Right hindlimb (tissue), 1 donor: ENCODE results near the gene RFC1.
"Not testable (repeated sequence)": the region's sequence is repeated elsewhere in the genome, so short reads cannot be mapped to it uniquely, and the experiment has no call there.

Source experiments
- DNase-seq: peaks from one replicate; pipeline ENCODE4 v3.0.0-alpha.2; 2018

Gene RFC1

GRCh38 chr4:39303871-39304270 is 62.3 kb downstream of the RFC1 start:
- DNase-seq: no peak

DNA sequence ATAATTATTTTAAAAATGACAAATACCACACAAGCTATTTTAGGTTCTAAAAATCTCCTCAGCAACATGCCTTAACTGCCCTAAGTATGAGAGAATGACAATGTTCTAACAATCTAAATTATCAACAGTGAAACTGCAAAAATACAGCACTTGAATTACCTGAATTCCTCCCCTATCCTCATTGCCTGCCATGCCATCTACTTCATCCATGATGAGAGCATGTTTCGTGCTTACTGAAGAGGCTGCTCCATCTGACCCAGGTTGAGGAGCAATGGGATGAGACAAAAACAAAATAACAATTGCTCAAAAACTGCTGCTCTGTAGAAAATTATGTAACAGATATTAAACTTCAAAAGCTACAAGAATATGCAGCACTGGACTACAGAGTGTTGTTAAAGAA is 63.3 kb downstream of the RFC1 start:
- no peak for DNase-seq

GRCh38 chr4:39295784-39296183 is 70.4 kb downstream of the RFC1 start:
- no peak for DNase-seq

DNA sequence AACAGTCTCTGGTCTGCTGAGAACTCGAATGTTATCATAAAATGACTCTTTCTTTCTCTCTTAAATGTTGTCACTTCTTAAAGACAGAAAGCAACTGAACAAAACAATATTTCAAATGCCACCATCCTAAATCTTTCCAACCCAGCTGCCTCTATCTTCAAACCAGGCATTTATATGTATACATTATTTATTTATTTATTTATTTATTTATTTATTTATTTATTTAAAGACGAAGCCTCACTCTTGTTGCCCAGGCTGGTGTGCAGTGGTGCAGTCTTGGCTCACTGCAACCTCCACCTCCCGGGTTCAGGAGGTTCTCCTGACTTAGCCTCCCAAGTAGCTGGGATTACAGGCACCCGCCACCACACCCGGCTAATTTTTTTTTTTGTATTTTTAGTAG is 73.7 kb downstream of the RFC1 start:
- not testable (repeated sequence) for DNase-seq

- DNase-seq: no peak
Observed at GRCh38 chr4:39291686-39292085, 74.5 kb downstream of the RFC1 start.

DNA sequence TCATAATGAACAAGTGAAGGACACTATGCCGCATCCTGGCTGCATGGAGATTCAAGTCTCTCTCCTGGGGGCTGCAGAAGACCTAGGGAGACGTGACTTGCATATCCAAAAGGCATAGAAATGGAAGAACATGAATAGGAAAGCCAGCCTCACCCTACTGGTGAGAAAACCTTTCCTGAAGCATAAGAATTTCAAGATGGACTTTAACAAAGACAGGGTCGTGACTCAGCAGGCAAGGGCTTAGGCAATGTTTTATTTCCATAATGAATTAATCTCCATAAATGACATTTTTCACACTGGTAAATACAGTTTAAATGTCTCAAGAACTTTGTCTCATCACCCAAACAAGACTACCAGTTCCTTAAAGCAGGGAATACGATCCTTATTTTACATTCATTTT is 78.9 kb downstream of the RFC1 start:
- DNase-seq: no peak

- no peak for DNase-seq
Observed at GRCh38 chr4:39286263-39286662, 79.9 kb downstream of the RFC1 start.

DNA sequence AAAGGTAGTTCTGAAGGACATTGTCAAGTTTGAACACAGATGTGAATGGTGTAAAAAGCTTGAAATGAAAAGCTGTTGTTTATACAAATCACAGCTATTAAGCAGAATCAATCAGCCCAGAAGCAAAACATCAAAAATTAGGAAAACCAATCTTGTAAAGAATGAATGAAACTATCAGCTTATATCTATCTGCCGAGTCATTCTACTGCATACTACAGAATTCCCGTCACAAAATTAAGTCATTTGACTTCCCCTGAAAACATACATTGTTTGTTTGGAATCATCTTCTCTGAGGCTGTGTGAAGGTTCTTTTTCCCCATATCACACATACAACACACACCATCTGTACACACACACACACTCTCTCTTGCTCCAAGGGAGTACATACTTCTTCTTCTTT is 80.3 kb downstream of the RFC1 start:
- DNase-seq: no peak

DNA sequence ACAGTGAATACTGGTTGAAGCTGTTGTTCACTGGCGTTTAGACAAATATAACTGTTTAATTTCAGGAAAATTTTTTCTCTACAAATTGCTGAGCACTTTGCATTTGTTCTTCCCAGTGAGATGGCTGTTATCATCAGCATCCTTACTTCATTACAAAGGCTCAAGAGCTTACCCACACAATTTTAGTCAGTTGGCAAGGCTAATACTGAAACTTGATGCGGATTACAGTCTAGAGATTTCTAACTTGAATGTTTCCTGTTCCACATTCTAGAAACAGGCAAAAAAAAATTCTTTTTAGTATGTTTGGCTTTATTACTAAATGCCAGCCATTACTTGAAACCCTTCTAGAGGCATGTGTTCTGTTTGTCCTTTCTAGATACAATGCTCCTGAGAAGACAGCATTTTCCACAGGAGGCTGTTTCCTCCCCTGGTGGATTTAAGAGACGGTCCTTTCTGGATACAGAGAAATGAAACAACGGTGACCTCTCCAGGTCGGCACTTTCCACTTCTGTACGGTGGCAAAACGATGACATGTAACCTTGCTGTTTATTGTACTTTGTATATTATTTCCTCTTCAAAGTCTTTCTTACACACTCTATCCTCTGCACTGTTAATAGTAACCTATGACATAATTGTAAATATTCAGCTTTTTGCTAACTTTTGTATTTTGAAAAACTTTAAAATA is 80.9 kb downstream of the RFC1 start:
- no peak for DNase-seq

DNA sequence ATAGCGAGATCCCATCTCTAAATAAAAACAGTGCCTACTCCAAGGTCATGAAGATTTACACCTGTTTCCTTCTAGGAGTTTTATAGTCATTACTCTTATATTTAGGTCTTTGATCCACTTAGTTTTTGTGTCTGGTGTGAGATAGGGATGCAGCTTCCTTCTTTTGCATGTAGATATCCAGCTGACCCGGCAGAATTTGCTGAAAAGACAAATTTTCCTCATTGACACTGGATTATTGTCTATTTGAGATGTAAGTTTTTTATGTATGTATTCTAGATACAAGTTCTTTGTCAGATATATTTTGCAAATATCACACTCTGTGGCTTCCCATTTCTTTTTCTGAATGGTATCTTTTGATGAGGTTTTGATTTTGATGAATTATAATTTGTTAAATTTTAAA is 85.4 kb downstream of the RFC1 start:
- DNase-seq: no peak

- no peak for DNase-seq
Observed at GRCh38 chr4:39279416-39279815, 86.7 kb downstream of the RFC1 start.

DNA sequence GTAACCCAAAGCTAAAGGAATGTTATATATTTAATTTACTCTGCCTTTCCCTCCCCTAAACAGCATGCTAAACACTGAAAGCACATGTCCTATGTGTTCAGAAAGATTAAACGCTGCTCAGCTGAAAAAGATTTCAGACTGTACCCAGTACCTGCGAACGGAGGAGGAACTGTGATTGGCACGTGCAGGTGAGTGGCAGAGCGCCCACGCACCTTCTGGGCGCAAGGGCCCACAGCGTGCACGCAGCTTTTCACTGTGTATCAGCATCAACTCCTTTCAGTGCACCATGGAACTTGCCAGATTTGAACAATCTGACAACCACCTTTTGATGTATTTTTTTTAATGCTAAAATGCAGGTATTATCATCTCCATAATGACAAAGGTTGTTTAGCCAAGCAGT is 87.7 kb downstream of the RFC1 start:
- DNase-seq: no peak

DNA sequence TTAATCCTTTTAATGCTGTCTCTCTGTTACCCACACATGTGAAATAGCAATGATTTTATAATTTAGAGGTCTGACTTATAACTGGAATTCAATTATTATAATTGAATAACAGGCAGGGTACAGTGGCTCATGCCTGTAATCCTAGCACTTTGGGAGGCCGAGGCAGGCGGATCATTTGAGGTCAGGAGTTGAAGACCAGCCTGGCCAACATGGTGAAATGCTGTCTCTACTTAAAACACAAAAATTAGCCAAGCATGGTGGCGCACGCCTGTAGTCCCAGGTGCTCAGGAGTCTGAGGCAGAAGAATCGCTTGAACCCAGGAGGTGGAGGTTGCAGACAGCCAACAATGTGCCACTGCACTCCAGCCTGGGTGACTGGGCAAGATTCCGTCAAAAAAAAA is 88.5 kb downstream of the RFC1 start:
- not testable (repeated sequence) for DNase-seq

GRCh38 chr4:39274503-39274902 is 91.7 kb downstream of the RFC1 start:
- no peak for DNase-seq

GRCh38 chr4:39263895-39264294 is 102.3 kb downstream of the RFC1 start:
- DNase-seq: no peak

DNA sequence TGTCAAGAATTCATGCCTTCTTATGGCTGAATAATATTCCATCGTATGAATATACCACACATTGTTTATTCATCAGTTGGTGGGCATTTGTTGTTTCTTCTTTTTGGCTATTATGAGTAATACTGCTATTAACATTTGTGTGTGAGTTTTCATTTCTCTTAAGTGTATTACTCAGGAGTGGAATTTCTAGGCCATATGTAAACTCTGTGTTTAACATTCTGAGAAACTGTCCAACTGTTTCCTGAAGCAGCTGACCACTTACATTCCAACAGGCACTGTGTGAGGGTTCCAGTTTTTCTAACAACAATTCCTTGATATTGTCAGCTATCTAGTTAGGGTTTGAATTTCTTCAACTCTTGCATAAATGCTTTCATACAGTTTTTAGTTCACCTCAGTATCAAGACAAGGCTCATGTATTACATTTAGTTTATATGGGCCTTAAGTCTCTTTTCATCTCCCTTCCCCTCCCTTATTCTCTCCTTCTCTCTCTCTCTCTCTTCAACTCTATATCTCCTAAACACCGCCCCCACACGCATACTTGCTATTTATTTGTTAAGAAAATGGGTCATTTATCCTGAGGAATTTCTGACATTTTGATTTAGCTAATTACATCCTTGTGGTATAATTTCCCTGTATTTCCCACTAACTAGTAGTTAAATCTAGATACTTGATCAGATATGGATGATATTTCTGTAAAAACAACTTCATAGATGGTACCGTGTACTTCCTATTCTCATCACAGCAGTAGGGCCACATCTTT is 106.4 kb downstream of the RFC1 start:
- no peak for DNase-seq

DNA sequence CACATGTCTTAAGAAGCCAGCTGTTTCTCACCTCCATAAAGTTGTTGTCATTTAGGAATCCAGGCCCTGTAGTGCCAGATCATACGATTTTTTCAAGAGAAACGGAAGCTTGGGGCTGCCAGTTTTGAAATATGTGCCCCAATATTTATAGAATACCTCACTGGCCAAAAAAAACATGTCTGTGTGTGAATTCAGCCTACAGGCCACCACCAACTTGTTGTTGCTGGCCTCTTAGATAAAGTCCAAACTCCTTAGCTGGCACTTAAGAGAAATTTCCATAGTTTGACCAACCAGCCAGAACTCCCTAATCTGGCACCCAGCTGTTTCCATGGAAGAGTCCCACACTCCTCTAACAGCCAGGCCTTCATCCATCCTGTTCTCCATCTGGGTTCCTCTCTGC is 109.7 kb downstream of the RFC1 start:
- no peak for DNase-seq

DNA sequence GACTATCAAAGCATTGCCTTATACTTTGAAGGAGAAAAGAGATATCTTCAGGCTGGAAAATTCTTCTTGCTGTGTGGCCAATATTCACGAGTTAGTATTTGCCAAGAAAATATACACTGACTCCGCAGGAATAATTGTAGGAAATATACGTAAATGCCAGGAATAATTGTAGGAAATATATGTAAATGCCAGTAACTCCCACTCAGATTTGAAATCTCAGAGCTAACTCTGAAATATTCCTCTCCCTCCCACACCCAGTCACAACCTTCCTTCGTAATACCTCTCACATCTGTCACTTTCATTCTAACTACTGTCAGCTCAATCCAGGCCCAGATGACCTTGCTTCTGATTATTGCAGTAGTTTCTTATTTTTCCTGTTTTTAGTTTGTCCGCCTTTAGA is 110.3 kb downstream of the RFC1 start:
- DNase-seq: no peak

GRCh38 chr4:39255266-39255665 is 110.9 kb downstream of the RFC1 start:
- DNase-seq: no peak

- no peak for DNase-seq
Observed at GRCh38 chr4:39243462-39243861, 122.7 kb downstream of the RFC1 start.
